ENCODE data around the gene ABAT. TPM values are rescaled to one million over a fixed set of nuclear protein-coding genes. Genes with fewer than 3 reads are reported as not detected.

ABAT gene
- 17.1 TPM for polyA plus RNA-seq (ENCODE audit: insufficient read length)

DNA sequence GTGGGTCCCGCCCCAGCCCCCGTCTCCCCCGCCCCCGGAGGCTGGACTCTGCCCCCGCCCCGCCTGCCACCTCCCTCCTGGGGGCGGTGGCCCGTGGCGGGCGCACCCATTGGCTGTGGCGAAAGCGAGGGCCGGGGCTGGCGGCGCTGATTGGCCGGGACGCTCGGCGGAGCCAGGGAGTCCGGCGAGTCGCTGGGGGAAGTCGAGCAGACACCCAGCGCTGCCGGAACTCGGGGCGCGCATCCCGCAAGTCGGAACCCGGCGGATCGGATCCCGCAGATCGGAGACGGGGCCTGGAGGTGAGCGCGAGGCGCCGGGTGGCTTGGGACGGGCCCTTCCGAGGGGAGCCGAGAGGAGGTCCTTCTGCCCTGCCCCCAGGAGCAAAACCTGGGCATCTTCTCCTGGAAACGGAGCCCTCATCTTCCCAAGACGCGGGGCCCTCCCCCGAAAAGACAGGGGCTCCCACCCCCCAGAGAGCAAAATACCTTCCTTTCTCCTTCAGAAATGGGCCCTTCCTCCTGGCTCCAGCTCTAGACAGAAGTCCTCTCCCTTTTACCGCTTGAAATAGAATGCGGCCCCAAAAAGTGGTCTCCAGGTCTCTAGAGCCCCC is at the start of gene ABAT:
ABAT (plus strand) TSS at position 205 of the 610 bp plus-strand sequence. CDS start 61,123 bp downstream, outside the sequence.
- peak; percentile 84 for DNase-seq

DNA sequence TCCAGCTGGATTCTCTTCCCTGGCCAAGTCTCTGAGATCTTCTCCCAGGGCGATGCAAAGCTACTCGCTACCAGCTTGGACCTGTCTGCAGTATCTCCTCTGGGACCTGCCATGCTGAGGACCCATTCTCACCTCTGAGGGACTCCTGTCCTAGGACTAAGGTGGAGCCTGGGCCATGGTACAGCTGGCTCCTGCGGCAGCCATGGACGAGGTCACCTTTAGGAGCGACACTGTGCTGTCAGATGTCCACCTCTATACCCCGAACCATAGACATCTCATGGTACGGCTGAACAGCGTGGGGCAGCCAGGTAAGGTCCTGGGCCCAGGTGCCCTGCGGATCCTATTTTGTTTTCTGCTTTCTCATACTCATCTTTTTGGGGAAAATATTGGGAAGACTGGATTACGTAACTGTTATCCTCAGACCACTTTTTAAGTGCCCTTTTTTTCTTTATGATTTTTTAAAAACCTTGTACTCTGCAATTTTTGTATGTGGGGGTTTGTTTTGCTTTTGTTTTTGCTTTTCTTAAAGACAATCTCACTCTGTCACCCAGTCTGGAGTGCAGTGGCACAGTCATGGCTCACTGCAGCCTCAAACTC is 48.8 kb upstream of the ABAT start:
- no peak for DNase-seq

DNA sequence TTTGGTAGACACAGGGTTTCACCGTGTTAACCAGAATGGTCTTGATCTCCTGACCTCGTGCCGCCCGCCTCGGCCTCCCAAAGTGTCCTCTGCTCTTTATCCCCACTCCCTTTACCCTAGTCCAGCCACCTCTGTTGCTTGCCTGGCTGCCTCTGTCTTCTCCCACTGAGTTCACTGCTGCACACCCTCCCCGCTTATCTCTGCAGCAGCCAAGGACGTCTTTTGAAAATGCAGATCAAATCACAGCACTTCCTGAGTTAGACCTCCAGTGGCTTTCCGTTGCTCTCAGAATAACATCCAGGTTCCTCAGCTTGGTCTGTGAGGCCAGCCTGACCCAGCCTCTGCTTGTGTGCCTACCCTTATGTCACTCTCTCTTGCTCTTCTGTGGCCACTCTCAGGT is 47.5 kb upstream of the ABAT start:
- no peak for DNase-seq

DNA sequence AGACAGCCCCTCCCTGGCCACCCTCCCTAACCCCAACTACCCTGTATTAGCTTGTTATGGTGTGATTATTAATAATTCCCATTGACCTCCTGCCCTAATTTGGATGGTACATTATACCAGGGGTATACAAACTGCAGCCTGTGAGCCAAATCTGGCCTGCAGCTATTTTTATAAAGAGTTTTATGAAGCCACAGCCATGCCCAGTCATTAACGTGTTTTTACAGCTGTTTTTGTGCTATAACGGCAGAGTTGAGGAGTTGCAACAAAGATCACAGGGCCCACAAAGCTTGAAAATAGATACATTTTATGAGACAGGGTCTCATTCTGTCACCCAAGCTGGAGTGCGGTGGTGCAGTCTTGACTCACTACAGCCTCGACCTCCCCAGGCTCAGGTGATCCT is 47.0 kb upstream of the ABAT start:
- no peak for DNase-seq

DNA sequence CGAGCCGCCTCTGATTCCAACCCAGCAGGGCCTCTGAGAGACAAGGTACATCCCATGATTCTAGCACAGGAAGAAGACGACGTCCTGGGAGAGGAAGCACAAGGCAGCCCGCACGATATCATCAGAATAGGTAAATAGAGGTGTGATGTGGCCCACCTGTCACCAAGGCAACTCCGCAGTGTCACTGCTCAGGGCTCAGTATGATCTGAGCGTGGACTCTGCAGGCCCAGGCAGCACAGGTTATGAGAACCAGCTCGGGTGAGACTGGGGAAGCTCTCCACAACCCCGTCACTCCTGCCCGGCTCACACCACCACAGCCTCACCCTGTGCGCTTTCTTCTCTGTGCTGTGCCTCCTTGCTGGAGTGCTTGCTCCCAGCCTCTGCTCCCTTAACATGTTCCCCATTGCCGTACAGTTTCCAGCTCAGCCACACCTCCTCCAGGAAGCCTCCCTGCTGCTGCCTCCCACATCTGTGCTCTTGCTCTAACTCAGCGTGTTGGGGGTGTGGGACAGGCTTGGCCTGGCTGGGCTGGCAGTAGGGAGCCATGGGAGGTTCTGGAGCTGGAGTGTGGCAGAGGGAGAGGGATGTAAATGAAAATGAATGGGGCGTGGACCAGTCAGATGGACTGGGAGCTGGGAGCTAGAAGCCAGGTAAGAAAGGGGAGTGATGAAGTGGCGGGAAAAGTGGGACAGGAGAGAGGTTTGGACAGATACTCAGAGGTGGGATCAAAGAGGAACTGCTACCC is 45.3 kb upstream of the ABAT start:
- no peak for DNase-seq

DNA sequence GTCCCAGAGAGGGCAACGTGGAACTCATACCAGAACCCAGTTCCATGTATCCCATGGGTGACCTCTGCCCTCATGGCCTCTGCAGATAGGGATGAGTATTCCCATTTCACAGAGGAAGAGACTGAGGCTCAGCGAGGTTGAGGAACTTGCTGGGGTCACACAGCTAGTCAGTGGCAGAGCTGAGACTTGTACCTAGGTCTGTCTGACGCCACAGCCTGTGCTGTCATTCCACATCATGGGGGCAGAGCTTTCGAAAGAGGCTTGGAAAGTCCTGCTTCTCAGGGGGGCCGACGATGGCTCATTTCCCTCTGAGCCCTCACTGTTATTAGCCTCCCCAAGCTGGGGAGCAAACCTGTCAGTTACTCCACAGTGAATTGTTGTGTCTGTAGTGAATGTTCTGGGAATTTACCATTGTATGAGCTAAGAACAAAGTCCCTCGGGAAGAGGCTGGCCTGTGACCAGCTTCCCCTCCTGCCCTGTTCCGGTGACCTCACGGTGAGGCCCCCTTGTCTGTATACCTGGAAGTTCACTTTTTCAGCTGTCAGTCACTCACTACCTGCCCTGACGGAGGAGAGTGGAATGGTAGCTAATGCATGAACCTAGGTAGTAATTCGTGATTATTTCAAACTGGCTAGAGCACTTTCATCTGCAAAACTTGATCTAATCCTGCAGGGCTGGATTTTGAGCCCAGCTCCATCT is 44.0 kb upstream of the ABAT start:
- DNase-seq = no peak

DNA sequence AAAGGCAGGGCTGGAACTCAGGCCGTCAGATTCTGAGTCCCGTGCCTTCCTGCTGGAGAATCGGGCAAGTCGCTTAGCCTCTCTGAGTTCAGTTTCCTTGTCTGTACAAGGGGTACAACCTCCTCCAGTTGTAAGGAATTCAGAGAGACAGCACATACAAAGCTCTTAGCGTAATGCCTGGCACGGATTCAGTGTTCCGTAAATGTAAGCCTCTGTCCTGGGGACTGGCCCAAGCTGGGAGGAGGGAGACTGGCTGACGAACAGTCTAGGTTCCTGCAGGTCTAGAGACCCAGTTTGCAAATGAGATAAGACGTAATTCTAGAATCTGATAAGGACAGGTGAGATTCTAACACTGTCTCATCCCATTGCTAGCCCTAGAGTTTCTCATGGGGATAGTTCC is 43.0 kb upstream of the ABAT start:
- no peak for DNase-seq

DNA sequence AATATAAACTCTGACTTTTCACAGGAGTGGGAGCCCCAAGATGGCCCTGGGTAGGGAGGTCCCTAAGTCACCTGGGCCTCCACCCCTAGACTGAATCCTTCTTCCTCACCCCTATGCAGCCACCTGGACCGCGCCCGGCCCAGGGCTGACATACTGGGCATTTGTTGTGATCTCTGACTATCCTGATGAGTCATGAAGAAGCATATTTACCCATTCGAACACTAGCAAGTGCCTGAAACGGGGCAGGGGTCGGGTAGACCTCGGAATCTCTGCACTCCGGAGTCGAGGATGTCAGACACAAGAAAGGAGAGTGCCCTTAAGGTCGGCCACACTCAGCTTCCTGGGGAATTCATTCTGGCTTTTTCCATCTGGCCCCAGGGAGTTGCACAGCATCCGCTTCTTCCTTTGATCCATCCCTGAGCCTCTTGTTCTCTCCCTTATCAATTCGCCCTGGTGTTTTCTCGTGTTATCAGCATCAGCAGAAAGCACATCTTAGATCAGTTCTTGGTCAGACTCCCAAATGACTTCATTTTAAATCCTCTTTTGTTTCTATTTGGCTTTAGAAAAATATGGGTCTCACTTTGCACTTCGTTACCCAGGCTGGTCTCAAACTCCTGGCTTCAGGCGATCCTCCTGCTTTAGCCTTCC is 42.5 kb upstream of the ABAT start:
- DNase-seq = no peak

DNA sequence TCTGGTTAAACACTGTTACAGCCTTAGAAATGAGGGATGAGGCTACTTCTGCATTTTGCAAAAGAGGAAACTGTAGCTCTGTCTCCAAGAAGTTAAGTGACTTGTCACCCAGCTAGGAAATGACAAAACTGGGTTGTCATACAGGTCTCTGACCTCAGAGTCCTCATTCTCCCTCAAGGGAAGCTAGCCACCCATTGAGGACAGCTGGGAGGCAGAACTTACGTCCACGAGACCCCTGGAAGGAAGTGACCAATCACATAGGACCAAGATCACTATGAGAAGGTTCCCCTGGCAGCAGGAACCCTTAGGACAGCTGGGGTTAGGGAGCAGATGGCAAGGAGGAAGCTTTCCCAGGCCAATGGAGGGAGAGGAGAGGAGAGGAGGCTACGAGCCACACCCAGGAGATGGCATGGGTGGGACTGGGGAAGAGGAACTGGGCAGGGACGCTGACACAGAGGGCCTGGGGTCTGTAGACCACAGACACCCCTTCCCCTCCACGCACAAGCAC is 41.7 kb upstream of the ABAT start:
- DNase-seq = no peak

DNA sequence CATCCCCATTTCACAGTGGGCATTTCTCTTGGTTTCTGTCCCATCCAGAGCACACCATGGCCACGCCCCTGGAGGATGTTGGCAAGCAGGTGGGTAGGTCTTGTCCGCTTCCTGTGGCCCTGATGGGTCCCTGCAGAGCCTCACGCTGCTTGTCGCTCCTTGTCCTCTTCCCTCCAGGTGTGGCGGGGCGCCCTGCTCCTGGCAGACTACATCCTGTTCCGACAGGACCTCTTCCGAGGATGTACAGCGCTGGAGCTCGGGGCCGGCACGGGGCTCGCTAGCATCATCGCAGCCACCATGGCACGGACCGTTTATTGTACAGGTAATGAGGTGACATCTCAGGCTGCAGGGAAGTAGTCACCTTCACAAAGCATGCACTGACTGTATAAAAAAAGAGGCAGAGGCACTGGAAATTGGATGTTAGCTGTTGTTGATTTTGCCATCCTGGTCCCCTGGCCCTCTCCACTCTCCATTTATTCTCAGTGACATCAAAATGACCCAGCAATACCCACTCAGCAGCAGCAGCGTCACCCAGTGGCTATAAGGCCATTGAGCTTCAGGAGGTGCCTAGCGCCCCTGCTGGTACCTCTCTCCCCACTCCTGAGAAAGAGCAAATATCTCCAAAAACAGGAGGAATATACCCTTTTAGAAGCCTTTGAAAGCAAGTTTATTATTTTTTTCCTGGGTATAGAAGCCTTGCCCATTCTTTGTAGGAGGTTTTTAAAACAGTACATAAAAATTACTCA is 39.3 kb upstream of the ABAT start:
- DNase-seq = no peak

DNA sequence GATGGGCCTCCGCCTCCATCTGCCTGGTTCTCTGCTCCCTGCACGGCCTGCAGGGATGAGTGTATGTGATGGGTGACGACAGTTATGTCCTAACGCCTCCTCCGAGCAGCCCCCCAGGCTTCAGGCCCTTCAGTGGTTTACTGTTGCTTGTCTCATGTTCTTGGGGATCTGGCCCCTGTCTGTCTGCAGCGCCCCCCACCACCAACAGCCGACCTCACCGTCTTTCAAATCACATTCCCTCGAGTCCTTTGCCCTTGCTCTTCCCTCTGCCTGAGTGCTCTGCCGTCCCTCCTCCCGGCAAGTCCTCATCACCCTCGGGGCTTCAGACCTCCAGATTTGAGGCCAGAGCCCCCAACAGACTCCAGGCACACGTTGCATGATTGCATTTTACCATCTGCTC is 34.7 kb upstream of the ABAT start:
- DNase-seq = no peak

DNA sequence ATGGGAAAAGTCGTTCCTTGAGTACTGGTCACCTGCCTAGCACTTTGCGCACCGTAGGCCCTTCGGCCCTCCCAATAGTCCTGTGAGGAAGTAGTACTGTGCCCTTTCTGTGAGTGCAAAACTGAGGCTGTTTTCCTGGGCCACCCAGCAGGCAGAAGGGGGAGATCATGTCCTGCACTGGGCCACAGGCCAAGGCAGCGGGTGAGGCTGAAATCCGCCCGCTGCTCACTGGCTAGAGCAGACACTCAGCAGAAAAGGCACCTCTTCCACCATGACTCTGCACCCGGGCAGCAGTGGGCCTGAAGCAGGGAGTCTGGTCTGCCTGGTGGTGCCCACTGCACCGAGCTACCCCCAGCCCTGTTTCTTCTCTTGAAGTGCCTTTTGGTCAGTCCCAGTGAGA is 32.7 kb upstream of the ABAT start:
- DNase-seq = no peak

DNA sequence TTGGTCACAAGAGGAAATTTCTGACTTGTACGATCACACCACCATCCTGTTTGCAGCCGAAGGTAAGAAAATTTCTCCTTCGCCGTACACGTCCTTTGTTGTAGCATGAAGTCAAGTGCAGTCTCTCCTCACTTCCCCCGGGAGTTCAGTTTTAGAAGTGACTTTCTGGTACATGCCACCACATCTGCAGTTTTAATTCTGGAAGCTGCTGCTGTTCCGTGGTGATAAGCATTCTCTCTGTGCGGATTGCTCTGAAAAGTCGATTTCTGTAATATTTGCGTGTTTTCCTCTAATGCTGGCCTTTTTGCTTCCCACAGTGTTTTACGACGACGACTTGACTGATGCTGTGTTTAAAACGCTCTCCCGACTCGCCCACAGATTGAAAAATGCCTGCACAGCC is 32.3 kb upstream of the ABAT start:
- no peak for DNase-seq

DNA sequence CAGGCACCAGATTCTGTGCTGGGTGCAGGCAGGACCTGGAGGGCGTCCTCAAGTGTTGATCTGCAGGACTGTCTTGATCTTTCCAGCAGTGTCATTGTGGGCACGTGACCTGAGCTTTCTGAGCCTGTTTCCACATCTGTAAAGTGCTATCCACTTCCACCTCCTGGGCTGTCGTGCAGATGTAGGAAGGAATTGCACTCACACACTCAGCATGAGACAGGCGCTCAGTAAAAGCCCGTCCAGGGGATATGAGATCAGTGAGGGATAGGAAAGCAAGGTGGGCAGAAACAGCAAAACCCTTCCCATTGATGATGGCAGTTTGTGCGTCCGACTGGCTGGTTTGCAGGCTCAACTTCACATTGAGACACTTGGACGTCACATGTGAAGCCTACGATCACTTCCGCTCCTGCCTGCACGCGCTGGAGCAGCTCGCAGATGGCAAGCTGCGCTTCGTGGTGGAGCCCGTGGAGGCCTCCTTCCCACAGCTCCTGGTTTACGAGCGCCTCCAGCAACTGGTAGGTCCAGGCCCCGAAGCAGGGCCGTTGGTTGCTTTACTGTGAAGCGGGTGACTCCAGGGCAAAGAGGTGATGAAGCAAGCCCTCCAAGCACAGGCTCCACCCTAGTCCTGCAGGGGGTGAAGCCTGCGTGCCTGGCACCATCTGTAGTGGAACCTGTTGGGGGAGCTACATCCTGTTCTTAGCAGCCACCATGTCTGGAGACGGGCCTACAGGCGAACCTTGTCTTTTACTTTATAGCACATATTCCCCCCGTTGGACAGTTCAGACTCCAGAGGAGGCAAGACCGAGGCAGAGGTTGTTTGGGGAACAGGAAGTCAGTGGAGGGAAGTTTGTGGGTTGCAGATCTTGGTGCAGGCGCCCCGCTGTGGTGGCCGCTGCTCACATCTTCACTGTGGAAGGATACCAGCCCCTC is 29.9 kb upstream of the ABAT start:
- DNase-seq = no peak

DNA sequence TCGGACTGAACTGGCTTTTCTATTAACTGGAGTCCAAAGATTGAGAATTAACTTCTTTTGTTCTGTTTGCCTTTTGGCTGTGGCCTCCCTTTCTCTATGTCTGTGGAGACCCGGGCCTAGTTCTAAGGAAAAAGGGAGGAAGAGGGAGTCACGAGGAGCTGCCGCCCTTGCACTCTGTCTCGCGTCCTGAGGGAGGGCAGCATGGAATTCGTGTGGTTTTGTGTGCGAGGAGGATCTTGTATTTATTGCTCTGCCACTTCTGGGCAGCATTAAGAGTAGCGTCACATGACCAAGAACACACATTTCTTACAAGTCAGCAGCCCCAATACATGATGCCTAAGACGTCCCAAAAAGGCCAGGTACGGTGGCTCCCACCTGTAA is 29.3 kb upstream of the ABAT start:
- DNase-seq = no peak

DNA sequence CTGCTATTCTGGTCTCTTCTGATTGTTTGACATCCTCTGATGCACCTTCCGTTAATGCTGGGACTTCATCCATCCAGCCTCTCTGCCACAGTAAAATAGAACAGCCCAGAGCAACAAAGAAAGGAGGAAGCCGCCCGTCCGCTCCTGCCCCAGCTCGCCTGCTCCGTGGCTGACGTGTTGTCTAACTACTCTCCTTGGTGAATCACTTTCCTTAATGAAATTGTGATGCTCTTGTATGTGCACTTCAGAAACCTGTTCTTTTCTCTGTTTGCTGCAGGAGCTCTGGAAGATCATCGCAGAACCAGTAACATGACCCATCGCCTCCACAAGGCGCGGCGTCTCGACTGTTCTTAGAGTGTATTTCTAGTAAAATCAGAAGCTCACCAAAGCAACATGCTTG is 28.6 kb upstream of the ABAT start:
- no peak for DNase-seq

DNA sequence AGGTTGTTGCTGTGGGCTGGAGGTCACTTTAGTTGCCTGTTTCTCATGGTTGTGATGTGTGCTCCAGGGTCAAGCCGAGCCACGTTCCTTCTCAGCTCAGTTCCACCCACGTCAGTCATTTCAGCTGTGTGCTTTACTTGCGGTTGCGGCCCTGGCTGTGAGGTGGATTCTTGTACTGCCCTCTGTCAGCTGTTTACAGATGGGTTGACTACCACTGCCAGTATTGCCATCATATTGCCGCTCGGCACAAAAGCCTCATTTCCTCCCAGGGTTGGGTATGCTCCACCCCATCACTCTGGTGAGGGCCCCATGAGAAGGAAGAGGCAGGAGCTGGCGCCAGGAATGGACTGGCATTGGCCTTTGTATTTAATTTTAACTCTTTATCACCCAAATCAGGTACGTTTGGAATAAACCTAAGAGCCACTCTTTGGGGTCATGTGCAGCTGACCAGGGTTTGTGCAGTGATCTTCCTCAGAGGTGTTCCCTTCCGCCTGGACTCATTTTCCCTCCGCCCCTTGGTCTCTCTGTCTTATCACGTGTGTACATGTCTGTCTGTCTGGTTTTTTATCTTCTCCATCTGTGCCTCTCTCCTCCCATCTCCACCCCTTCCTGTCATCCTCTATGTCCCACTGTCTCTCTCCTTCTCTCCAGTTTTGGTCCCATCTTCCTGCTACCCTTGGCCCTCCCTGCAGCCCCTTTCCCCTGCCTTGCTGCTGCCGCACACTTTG is 27.9 kb upstream of the ABAT start:
- no peak for DNase-seq

DNA sequence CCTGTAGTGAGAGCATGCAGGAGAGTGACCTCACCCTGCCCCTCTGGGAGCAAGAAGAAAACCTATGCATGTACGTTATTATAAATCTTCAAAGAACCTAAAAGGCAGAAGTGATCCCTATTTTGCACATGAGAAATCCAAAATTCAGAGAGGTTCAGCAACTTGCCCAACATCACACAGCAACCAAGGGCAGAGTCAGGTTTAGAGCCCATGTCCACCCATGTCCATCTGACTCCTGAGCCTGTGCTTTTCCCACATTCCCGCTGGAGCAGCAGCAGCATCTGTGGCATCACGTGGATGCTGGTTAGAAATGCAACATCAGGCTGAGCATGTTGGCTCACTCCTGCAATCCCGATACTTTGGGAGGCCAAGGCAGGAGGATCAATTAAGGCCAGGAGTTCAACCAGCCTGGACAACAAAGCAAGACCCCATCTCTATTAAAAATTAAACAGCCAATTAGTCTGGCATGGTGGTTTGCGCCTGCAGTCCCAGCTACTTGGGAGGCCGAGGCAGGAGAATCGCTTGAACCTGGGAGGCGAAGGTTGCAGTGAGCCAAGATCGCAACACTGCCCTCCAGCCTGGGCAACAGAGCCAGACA is 26.6 kb upstream of the ABAT start:
- no peak for DNase-seq

DNA sequence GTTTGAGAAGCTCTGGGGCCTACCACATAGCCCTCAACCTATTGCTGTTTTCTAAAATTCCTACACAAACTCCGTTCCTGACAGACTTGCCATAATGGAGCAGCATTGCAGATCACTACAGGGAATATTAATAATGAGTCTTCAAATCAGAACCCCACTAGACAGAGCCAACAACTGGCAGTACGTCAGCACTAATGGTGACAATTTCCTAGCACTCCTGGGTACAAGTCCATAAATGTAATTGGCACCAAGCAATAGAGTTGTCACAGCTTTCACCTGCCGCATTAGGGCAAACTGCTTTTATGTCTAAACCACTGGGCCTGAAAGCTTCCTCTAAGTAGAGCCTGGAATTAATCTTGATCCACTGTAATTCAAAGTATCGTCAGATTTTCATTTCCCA is 25.5 kb upstream of the ABAT start:
- DNase-seq = no peak
